Measurements from ENCODE around the gene CREBBP. TPM values are rescaled to one million over a fixed set of nuclear protein-coding genes. Genes with fewer than 3 reads are reported as not detected.

The CREBBP gene
- total and polyA plus RNA-seq, 2 donors (not counting 3 experiments of a cell fraction or from before 2014, with no cell fraction given): 13.8 to 72.7 TPM

DNA sequence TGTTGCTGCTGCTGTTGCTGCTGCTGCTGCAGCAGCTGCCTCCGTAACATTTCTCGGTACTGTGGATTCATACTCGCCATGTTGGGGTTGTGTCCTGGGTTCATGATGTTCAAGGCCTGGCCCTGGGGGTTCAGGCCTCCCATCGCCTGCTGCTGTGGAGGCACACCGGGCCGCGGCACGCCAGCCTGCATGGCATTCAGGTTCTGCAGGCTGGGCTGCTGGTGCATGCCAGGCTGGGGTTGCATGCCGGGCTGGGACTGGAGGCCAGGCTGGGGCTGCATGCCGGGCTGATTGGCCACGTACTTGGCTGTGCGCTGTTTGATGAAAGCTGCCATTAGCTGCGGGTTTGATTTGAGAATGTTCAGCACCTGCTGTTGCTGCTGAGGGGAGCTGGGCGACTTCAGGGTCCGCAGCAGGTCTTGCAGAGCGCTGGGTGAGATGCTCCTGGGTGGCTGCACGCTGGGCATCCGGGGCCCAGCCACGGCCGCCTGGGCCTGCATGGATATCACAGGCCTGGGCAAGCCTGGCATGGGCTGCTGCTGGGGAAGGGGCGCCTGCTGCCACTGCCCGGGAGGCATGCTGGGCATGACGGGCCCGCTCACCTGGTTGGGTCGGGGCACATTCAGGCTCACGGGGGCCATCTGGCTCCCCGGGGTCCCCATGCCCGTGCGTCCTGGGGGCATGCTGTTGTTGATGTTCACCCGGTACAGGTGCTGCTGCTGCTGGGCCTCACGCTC, 151.9 kb downstream of the CREBBP start:
- no peak overlapping the region for H3K27ac ChIP-seq (ENCODE audit: insufficient read depth, low read depth, low read length)
- H2AFZ ChIP-seq (ENCODE audit: low read depth, low read length): no peak overlapping the region
- no peak for DNase-seq (ENCODE audit: low read depth, low spot score)
- H3K9me3 ChIP-seq (replicated peaks; ENCODE audit: control insufficient read depth, insufficient read depth, low read length): no peaks in the 10 kb centered on the region
- no TSS peak for BruUV-seq (replicated peaks)
- H4K20me1 ChIP-seq (replicated peaks; ENCODE audit: control insufficient read depth, extremely low read depth, insufficient read depth, low read length): no peaks in the 10 kb centered on the region
- no peak for FAIRE-seq
- intact Hi-C loops (cut with micrococcal nuclease): no loop called here
- no peaks in the 10 kb centered on the region for H3K79me2 ChIP-seq (ENCODE audit: control insufficient read depth, insufficient read depth, low read length)
- dilution Hi-C loops (cut with MboI; ENCODE audit: extremely low pct_ligation_motif_present, low sequenced_read_pairs): no loop called here
- POLR2A ChIA-PET: no interaction called here
- H3K27me3 ChIP-seq (ENCODE audit: control insufficient read depth in 2 of 2, insufficient read depth in 2 of 2, low read length in 2 of 2): no peaks in the 10 kb centered on the region
- H3K4me3 ChIP-seq (replicated peaks in 1 of 3; ENCODE audit: insufficient read depth in 1 of 3, low read depth in 1 of 3, low read length in 3 of 3): no peak overlapping the region
- H3K9me1 ChIP-seq (replicated peaks; ENCODE audit: control insufficient read depth, extremely low read depth, insufficient read depth, low read length): no peaks in the 10 kb centered on the region
- H3K36me3 ChIP-seq (ENCODE audit: control insufficient read depth in 2 of 2, extremely low read depth in 1 of 2, insufficient read depth in 2 of 2, low read length in 2 of 2): peaks cover 21 to 50% of the 10 kb centered on the region in 2 experiments
- CTCF ChIA-PET: no interaction called here
- H3K4me2 ChIP-seq (ENCODE audit: insufficient read depth, low read length): no peak overlapping the region
- TF ChIP-seq JUN (IDR thresholded peaks at IDR 0.05; ENCODE audit: borderline replicate concordance, insufficient read depth, insufficient read length, low read depth) (no peak), EZH2 (IDR thresholded peaks at IDR 0.05; ENCODE audit: borderline replicate concordance, low read depth, low read length, severe bottlenecking) (no peak), POLR2A (IDR thresholded peaks at IDR 0.05; ENCODE audit: low read depth, low read length) (no peak), GATA2 (IDR thresholded peaks at IDR 0.05; ENCODE audit: insufficient read depth, insufficient read length, low read depth, low read length) (no peak), MYC (IDR thresholded peaks at IDR 0.05; ENCODE audit: low read depth, low read length) (no peak), FOS (IDR thresholded peaks at IDR 0.05; ENCODE audit: borderline replicate concordance, insufficient read depth, low read length) (no peak), POLR2AphosphoS5 (IDR thresholded peaks at IDR 0.05; ENCODE audit: insufficient read depth, low read depth, low read length) (no peak)
- TF ChIP-seq, protein P1, sequence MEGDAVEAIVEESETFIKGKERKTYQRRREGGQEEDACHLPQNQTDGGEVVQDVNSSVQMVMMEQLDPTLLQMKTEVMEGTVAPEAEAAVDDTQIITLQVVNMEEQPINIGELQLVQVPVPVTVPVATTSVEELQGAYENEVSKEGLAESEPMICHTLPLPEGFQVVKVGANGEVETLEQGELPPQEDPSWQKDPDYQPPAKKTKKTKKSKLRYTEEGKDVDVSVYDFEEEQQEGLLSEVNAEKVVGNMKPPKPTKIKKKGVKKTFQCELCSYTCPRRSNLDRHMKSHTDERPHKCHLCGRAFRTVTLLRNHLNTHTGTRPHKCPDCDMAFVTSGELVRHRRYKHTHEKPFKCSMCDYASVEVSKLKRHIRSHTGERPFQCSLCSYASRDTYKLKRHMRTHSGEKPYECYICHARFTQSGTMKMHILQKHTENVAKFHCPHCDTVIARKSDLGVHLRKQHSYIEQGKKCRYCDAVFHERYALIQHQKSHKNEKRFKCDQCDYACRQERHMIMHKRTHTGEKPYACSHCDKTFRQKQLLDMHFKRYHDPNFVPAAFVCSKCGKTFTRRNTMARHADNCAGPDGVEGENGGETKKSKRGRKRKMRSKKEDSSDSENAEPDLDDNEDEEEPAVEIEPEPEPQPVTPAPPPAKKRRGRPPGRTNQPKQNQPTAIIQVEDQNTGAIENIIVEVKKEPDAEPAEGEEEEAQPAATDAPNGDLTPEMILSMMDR (IDR thresholded peaks at IDR 0.05; ENCODE audit: extremely low read depth in 1 of 2, insufficient read depth in 1 of 2, low read depth in 1 of 2, low read length in 2 of 2): no peak
- TF ChIP-seq, protein P2, sequence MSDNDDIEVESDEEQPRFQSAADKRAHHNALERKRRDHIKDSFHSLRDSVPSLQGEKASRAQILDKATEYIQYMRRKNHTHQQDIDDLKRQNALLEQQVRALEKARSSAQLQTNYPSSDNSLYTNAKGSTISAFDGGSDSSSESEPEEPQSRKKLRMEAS (IDR thresholded peaks at IDR 0.05; ENCODE audit: insufficient read depth, insufficient read length): no peak
- H3K9ac ChIP-seq (replicated peaks; ENCODE audit: extremely low read depth, insufficient read depth, low read length): no peak overlapping the region
- no peaks in the 10 kb centered on the region for H3K4me1 ChIP-seq (ENCODE audit: control insufficient read depth, extremely low read depth, insufficient read depth, low read length)

Data from endothelial cell of umbilical vein (primary cell).